Fibroblast of mammary gland (primary cell): ENCODE data around the gene AKT1.

Source experiments
- DNase-seq: peaks from one replicate; pipeline ENCODE4 v3.0.0-alpha.2; 2010; ENCODE audit warnings: low read depth
- H3K4me3 ChIP-seq: 2 replicates; pipeline ENCODE4 v1.5.1; 2011; ENCODE audit warnings: low read depth, mild to moderate bottlenecking, low read length, moderate library complexity; ENCODE audit not compliant: control insufficient read depth
- CTCF ChIP-seq: conservative IDR thresholded peaks from 2 replicates; pipeline ENCODE4 v1.5.1; 2011; ENCODE audit warnings: low read depth, low read length, inconsistent platforms; ENCODE audit not compliant: control insufficient read depth, insufficient read depth

AKT1 gene

GRCh38 chr14:104768437-104769323 is 26.9 kb downstream of the AKT1 start:
- TF ChIP-seq CTCF: peak; percentile 74
- H3K4me3 ChIP-seq: no peak overlapping the region
- DNase-seq: peak; percentile 71

- no peak for DNase-seq
- H3K4me3 ChIP-seq: no peak overlapping the region
- no peak for TF ChIP-seq CTCF
Observed at GRCh38 chr14:104767634-104767918, 28.0 kb downstream of the AKT1 start.

GRCh38 chr14:104766863-104767633 is 28.5 kb downstream of the AKT1 start:
- DNase-seq: no peak
- TF ChIP-seq CTCF: no peak
- H3K4me3 ChIP-seq: no peak overlapping the region

- TF ChIP-seq CTCF: no peak
- H3K4me3 ChIP-seq: no peak overlapping the region
Observed at GRCh38 chr14:104766256-104766862, 29.2 kb downstream of the AKT1 start.

GRCh38 chr14:104765517-104765916 is 30.0 kb downstream of the AKT1 start:
- DNase-seq: no peak
- H3K4me3 ChIP-seq: no peak overlapping the region
- no peak for TF ChIP-seq CTCF

More at GRCh38 chr14:104766256-104766862, 29.2 kb downstream of the AKT1 start:
- DNase-seq: no peak

- DNase-seq: no peak
- TF ChIP-seq CTCF: no peak
- no peak overlapping the region for H3K4me3 ChIP-seq
Observed at GRCh38 chr14:104758981-104759969, 36.3 kb downstream of the AKT1 start.
